Transverse colon (tissue), 3 donors: ENCODE data around the gene HDHD2.

ENCODE experiments used
- EP300 ChIP-seq: sonication (generic); formaldehyde crosslinking; IDR thresholded peaks from one replicate; pipeline ENCODE4 v1.6.1; 2017; ENCODE audit warnings: antibody characterized with exemption, low read depth
- POLR2A ChIP-seq: fragments of 450-650 bp; IDR thresholded peaks from one replicate; pipeline ENCODE4 v1.6.1; 2016; ENCODE audit warnings: antibody characterized with exemption, mild to moderate bottlenecking, moderate library complexity
- TF ChIP-seq, protein P1 (sequence below), 5 experiments: fragments of 200-600 bp in 3 of 5; fragments of 450-650 bp in 2 of 5; sonication (generic) in 3 of 5; IDR thresholded peaks; 1 replicate in 2 of 5; 2 replicates in 3 of 5; pipeline ENCODE4 v1.5.1; 2016 to 2017; ENCODE audit warnings: antibody characterized with exemption in 5 of 5, inconsistent platforms in 3 of 5, mild to moderate bottlenecking in 2 of 5, moderate library complexity in 1 of 5

GRCh38 chr18:47121146-47121545 lies 29.2 kb downstream of the HDHD2 start:
- TF ChIP-seq, protein P1, sequence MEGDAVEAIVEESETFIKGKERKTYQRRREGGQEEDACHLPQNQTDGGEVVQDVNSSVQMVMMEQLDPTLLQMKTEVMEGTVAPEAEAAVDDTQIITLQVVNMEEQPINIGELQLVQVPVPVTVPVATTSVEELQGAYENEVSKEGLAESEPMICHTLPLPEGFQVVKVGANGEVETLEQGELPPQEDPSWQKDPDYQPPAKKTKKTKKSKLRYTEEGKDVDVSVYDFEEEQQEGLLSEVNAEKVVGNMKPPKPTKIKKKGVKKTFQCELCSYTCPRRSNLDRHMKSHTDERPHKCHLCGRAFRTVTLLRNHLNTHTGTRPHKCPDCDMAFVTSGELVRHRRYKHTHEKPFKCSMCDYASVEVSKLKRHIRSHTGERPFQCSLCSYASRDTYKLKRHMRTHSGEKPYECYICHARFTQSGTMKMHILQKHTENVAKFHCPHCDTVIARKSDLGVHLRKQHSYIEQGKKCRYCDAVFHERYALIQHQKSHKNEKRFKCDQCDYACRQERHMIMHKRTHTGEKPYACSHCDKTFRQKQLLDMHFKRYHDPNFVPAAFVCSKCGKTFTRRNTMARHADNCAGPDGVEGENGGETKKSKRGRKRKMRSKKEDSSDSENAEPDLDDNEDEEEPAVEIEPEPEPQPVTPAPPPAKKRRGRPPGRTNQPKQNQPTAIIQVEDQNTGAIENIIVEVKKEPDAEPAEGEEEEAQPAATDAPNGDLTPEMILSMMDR (IDR thresholded peaks at IDR 0.05), result no peak
- TF ChIP-seq POLR2A, result no peak
- TF ChIP-seq EP300, result no peak
